Measurements from ENCODE around the gene ABHD4.

The ABHD4 gene

GRCh38 chr14:22640192-22640591 is 42.1 kb downstream of the ABHD4 start:
- TF ChIP-seq CTCF (IDR thresholded peaks at IDR 0.05; ENCODE audit: low read depth, low read length, missing control alignments): no peak
- H3K4me3 ChIP-seq (replicated peaks; ENCODE audit: low read depth, low read length): no peak overlapping the region
- DNase-seq (ENCODE audit: extremely low read depth, low read depth): no peak

GRCh38 chr14:22641846-22642245 is 43.7 kb downstream of the ABHD4 start:
- no peak for TF ChIP-seq CTCF (IDR thresholded peaks at IDR 0.05; ENCODE audit: low read depth, low read length, missing control alignments)
- H3K4me3 ChIP-seq (replicated peaks; ENCODE audit: low read depth, low read length): no peak overlapping the region
- DNase-seq (ENCODE audit: extremely low read depth, low read depth): no peak

GRCh38 chr14:22644305-22644635 is 46.2 kb downstream of the ABHD4 start, which contains the start of gene OR6J1:
Gene OR6J1, minus strand, starts transcription at chr14:22644352. Its CDS starts 9,541 bp downstream, at chr14:22634811.
- H3K4me3 ChIP-seq (replicated peaks; ENCODE audit: low read depth, low read length): no peak within 1 kb of the TSS
- DNase-seq (ENCODE audit: extremely low read depth, low read depth): no peak
- TF ChIP-seq CTCF (IDR thresholded peaks at IDR 0.05; ENCODE audit: low read depth, low read length, missing control alignments): no peak

- no peak for DNase-seq (ENCODE audit: extremely low read depth, low read depth)
- no peak for TF ChIP-seq CTCF (IDR thresholded peaks at IDR 0.05; ENCODE audit: low read depth, low read length, missing control alignments)
- no peak overlapping the region for H3K4me3 ChIP-seq (replicated peaks; ENCODE audit: low read depth, low read length)
Measured at GRCh38 chr14:22646570-22647254, 48.6 kb downstream of the ABHD4 start.

GRCh38 chr14:22648506-22648905 is 50.4 kb downstream of the ABHD4 start:
- DNase-seq (ENCODE audit: extremely low read depth, low read depth): no peak
- TF ChIP-seq CTCF (IDR thresholded peaks at IDR 0.05; ENCODE audit: low read depth, low read length, missing control alignments): no peak

GRCh38 chr14:22650046-22650739 is 52.1 kb downstream of the ABHD4 start:
- TF ChIP-seq CTCF (IDR thresholded peaks at IDR 0.05; ENCODE audit: low read depth, low read length, missing control alignments): no peak
- H3K4me3 ChIP-seq (replicated peaks; ENCODE audit: low read depth, low read length): no peak overlapping the region
- no peak for DNase-seq (ENCODE audit: extremely low read depth, low read depth)

More at GRCh38 chr14:22648506-22648905, 50.4 kb downstream of the ABHD4 start:
- H3K4me3 ChIP-seq (replicated peaks; ENCODE audit: low read depth, low read length): no peak overlapping the region

Measured in HFF-Myc (cell line).